ENCODE data around the gene DENND2A. TPM values are rescaled to one million over a fixed set of nuclear protein-coding genes. Genes with fewer than 3 reads are reported as not detected.

DENND2A gene
- total and polyA plus RNA-seq, 2 of the 4 experiments (the other 2 are of a cell fraction), result 7.5 to 10.3 TPM

GRCh38 chr7:140667476-140667875 lies 26.9 kb upstream of the DENND2A start:
- Histone ChIP-seq H3K23ac (ENCODE audit: low read depth, low read length) (no peak overlapping the region), H3K9me3 (ENCODE audit: control insufficient read depth, insufficient read depth, low read length) (no peaks in the 10 kb centered on the region), H4K8ac (ENCODE audit: low read depth in 2 of 2, low read length in 2 of 2) (no peak overlapping the region), H2AK5ac (ENCODE audit: low read depth, low read length) (no peak overlapping the region), H2BK5ac (ENCODE audit: low read depth, low read length, poor library complexity, severe bottlenecking) (no peak overlapping the region), H3K27me3 (ENCODE audit: control insufficient read depth, insufficient read depth, low read length) (peaks cover 8% of the 10 kb centered on the region; the same call in 1 of the 2 replicates), H3K9me1 (ENCODE audit: insufficient read depth, low read length) (no peaks in the 10 kb centered on the region), H2BK15ac (ENCODE audit: low read depth, low read length) (no peak overlapping the region), H2AFZ (replicated peaks; ENCODE audit: low read length, poor library complexity) (no peak overlapping the region), H4K20me1 (ENCODE audit: insufficient read depth, low read length) (no peaks in the 10 kb centered on the region), H3K9ac (ENCODE audit: low read depth, low read length) (no peak overlapping the region), H4K91ac (ENCODE audit: insufficient read depth, low read depth, low read length) (no peak overlapping the region), H3K36me3 (ENCODE audit: control insufficient read depth, insufficient read depth, low read length) (no peaks in the 10 kb centered on the region), H2BK120ac (ENCODE audit: low read depth, low read length) (no peak overlapping the region), H3K4me1 (ENCODE audit: control insufficient read depth, insufficient read depth, low read length) (no peaks in the 10 kb centered on the region), H3K79me1 (ENCODE audit: low read depth in 1 of 2, low read length in 2 of 2) (no peaks in the 10 kb centered on the region), H4K5ac (ENCODE audit: low read depth, low read length) (no peak overlapping the region), H3K27ac (ENCODE audit: insufficient read depth, low read length) (no peak overlapping the region), H2AK9ac (replicated peaks; ENCODE audit: low read depth, low read length, poor library complexity) (no peak overlapping the region), H2BK20ac (ENCODE audit: low read depth, low read length) (no peak overlapping the region), H3K18ac (ENCODE audit: low read depth, low read length) (no peak overlapping the region), H3K4me2 (ENCODE audit: low read depth, low read length) (no peak overlapping the region), H3K4ac (ENCODE audit: low read depth, low read length) (no peak overlapping the region), H3K14ac (replicated peaks; ENCODE audit: low read depth, low read length) (no peak overlapping the region), H3K4me3 (ENCODE audit: insufficient read depth, low read depth, low read length) (no peak overlapping the region), H3K56ac (ENCODE audit: extremely low read depth, insufficient read depth, low read length) (no peak overlapping the region)
- intact Hi-C loops (cut with micrococcal nuclease) (no loop called here), dilution Hi-C loops (cut with HindIII; ENCODE audit: low sequenced_read_pairs, unreplicated experiment) (no loop called here), in situ Hi-C loops (cut with MboI; ENCODE audit: low sequenced_read_pairs) (no loop called here)
- ChIA-PET CTCF (no interaction called here), POLR2A (ENCODE audit: unreplicated experiment) (no interaction called here)
- no peak for ATAC-seq (ENCODE audit: low read depth)
- DNase-seq, result no peak
- TF ChIP-seq RAD21 (IDR thresholded peaks at IDR 0.05; ENCODE audit: low read length), result no peak
- TF ChIP-seq USF2 (IDR thresholded peaks at IDR 0.05; ENCODE audit: low read depth, low read length), result no peak
- no peak for TF ChIP-seq RFX5 (IDR thresholded peaks at IDR 0.05; ENCODE audit: low read depth, low read length)
- TF ChIP-seq RCOR1 (IDR thresholded peaks at IDR 0.05; ENCODE audit: insufficient replicate concordance, low read length), result no peak
- no peak for TF ChIP-seq SMC3 (IDR thresholded peaks at IDR 0.05; ENCODE audit: low read depth, low read length)
- no peak for TF ChIP-seq ELK1 (IDR thresholded peaks at IDR 0.05; ENCODE audit: borderline replicate concordance, low read depth, low read length)
- TF ChIP-seq NFE2L2 (IDR thresholded peaks at IDR 0.05; ENCODE audit: low read depth, low read length), result no peak
- TF ChIP-seq CHD1 (IDR thresholded peaks at IDR 0.05; ENCODE audit: low read depth, low read length), result no peak
- TF ChIP-seq POLR2A (IDR thresholded peaks at IDR 0.05; ENCODE audit: low read depth, low read length), result no peak
- TF ChIP-seq MAFK (IDR thresholded peaks at IDR 0.05; ENCODE audit: low read depth, low read length), result no peak
- TF ChIP-seq MXI1 (IDR thresholded peaks at IDR 0.05; ENCODE audit: borderline replicate concordance, low read depth, low read length), result no peak
- TF ChIP-seq FOS (IDR thresholded peaks at IDR 0.05; ENCODE audit: low read depth, low read length), result no peak
- TF ChIP-seq MAZ (IDR thresholded peaks at IDR 0.05; ENCODE audit: borderline replicate concordance, low read depth, low read length), result no peak
- TF ChIP-seq CEBPB (IDR thresholded peaks at IDR 0.05; ENCODE audit: low read depth, low read length), result no peak
- TF ChIP-seq CTCF (conservative IDR thresholded peaks at IDR 0.05; ENCODE audit: low read depth, low read length), result no peak
- WGBS, 2 experiments (ENCODE audit: extremely low coverage in 2 of 2, insufficient read length in 1 of 2), result no CpG with 5 or more reads among the region's 1 CpG
- no TSS peak for BruUV-seq (replicated peaks)

Measured in IMR-90 (cell line).